A673 (cell line): ENCODE results near the gene CHMP2A.

Experiments
- EZH2 ChIP-seq: fragments of 200-600 bp; sonication (generic); IDR thresholded peaks from 2 replicates; pipeline ENCODE4 v1.6.1; 2017; ENCODE audit warnings: borderline replicate concordance, low read depth, mild to moderate bottlenecking, mixed read lengths, antibody characterized with exemption, low read length; ENCODE audit not compliant: poor library complexity, severe bottlenecking
- TF ChIP-seq, protein P1 (sequence below): fragments of 300-800, 200-600 bp; sonication (generic); conservative IDR thresholded peaks from 2 replicates; pipeline ENCODE4 v1.5.1; 2017; ENCODE audit warnings: low read depth, mild to moderate bottlenecking, antibody characterized with exemption, low read length, moderate library complexity, mixed read lengths

- TF ChIP-seq, protein P1, sequence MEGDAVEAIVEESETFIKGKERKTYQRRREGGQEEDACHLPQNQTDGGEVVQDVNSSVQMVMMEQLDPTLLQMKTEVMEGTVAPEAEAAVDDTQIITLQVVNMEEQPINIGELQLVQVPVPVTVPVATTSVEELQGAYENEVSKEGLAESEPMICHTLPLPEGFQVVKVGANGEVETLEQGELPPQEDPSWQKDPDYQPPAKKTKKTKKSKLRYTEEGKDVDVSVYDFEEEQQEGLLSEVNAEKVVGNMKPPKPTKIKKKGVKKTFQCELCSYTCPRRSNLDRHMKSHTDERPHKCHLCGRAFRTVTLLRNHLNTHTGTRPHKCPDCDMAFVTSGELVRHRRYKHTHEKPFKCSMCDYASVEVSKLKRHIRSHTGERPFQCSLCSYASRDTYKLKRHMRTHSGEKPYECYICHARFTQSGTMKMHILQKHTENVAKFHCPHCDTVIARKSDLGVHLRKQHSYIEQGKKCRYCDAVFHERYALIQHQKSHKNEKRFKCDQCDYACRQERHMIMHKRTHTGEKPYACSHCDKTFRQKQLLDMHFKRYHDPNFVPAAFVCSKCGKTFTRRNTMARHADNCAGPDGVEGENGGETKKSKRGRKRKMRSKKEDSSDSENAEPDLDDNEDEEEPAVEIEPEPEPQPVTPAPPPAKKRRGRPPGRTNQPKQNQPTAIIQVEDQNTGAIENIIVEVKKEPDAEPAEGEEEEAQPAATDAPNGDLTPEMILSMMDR, result no peak
- TF ChIP-seq EZH2, result no peak
These were observed 10.9 kb downstream of the CHMP2A start, which contains the start of gene TRIM28 for GRCh38 chr19:58543826-58544590.
